AG09319 (cell line): ENCODE data around the gene TMEM127.
A peak's percentile ranks its signal among the peaks of the same experiment; 100 is the strongest.

ENCODE experiments used
- DNase-seq: peaks from one replicate; pipeline ENCODE4 v3.0.0-alpha.2; 2010; ENCODE audit warnings: low read depth; ENCODE audit errors: extremely low read depth
- TF ChIP-seq, protein P1 (sequence below): IDR thresholded peaks from 2 replicates; pipeline ENCODE4 v1.5.1; 2011; ENCODE audit warnings: low read depth, mild to moderate bottlenecking, inconsistent platforms, low read length, moderate library complexity

TMEM127 gene

DNA sequence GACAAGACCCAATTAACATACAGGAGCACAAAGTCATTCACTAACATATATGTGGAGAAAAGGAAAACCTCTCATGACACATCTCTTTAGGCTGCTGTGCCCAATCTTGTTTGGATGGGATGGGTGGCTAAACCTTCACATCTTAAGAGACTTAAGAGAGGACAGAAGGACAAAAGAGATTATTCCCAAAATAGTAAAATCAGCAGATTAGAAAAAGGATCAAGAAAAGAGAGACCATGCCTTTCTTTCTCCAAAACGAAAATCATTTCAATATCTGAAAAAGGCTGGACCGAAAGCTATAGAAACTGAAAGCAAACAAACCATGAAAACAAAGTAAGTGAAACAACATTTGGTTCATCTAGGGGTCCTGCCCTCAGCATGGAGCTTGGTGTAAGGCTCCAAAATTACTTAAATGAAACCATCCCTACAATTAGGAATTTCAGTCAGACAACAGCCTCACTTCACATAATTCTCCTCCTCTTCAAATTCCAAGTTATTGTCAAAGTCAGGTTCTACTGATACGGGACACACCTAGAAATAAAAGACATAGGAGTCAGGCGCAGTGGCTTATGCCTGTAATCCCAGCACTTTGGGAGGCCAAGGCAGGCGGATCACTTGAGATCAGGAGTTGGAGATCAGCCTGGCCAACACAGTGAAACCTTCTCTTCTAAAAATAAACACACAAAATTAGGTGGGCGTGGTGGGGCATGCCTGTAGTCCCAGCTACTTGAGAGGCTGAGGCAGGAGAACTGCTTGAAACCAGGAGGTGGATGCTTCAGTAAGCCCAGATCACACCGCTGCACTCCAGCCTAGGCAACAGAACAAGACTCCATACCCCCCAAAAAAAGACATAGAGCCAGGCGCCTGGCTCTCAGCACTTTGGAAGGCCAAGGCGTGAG lies 62.4 kb downstream of the TMEM127 start:
- TF ChIP-seq, protein P1, sequence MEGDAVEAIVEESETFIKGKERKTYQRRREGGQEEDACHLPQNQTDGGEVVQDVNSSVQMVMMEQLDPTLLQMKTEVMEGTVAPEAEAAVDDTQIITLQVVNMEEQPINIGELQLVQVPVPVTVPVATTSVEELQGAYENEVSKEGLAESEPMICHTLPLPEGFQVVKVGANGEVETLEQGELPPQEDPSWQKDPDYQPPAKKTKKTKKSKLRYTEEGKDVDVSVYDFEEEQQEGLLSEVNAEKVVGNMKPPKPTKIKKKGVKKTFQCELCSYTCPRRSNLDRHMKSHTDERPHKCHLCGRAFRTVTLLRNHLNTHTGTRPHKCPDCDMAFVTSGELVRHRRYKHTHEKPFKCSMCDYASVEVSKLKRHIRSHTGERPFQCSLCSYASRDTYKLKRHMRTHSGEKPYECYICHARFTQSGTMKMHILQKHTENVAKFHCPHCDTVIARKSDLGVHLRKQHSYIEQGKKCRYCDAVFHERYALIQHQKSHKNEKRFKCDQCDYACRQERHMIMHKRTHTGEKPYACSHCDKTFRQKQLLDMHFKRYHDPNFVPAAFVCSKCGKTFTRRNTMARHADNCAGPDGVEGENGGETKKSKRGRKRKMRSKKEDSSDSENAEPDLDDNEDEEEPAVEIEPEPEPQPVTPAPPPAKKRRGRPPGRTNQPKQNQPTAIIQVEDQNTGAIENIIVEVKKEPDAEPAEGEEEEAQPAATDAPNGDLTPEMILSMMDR = no peak
- DNase-seq = no peak

DNA sequence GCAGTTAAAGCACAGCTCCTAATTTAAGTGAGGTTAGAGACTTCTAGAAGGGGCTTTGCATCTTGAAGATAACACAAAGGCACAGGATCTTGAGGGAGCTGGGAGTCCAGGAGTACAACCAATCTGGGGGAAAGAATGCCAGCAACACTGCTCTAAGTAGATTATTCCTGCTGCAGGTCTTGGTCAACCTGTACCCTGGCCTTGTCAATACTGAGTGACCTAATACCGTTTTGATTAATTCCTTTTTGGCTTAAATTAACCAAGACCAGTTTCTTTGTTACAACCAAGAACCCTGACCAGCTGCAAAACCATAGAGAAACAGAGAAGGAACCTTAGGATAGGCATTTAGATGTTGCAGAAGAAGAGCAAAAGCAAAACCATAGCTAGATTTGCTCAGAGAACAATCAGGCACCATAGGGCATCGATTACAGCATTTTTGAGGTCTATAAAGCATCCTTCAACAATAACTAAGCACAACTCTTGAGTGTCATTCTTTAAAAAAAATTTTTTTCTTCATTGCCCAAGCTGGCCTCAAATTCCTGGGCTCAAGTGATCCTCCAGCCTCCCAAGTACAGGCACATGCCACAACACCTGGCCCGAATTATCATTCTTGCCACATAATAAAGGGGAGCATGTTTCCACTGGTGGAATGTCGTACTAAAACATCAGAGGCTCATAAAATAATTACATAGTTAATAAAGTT lies 63.5 kb downstream of the TMEM127 start:
- TF ChIP-seq, protein P1 = no peak
- DNase-seq = peak; percentile 46

DNA sequence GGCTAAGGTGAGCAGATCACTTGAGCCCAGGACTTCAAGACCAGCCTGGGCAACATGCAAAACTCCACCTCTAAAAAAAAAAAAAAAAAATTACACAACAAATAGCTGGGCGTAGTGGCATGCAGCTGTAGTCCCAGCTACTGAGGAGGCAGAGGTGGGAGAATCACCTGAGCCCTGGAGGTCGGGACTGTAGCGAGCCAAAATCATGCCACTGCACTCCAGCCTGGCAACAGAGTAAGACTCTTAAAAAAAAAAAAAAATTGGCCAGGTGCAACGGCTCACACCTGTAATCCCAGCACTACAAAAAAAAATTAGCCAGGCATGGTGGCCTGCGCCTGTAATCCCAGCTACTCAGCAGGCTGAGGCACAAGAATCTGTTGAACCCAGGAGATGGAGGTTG lies 64.5 kb downstream of the TMEM127 start:
- DNase-seq = no peak

DNA sequence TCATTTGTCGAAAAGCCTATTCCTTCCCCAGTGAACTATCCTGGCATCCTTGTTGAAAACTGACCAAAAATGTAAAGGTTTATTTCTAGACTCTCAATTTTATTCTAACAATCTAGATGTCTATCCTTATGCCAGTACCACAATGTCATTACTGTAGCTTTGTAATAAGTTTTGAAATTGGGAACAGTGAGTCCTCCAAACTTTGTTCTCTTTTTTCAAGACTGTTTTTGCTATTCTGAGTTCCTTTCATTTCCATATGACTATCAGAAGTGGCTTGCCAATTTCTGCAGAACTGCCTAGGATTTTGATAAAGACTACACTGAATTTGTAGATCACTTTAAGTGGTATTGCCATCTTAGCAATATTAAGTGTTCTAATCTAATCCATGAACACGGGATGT lies 66.9 kb downstream of the TMEM127 start:
- DNase-seq = no peak
- TF ChIP-seq, protein P1 = no peak

More for the DNA sequence above, 64.5 kb downstream of the TMEM127 start:
- TF ChIP-seq, protein P1 = no peak
